Stomach (tissue), 4 donors: ENCODE measurements around the gene CYP24A1.

Experiments
- CTCF ChIP-seq, 7 experiments: fragments of 450-650 bp in 4 of 7; fragments of 200-600 bp in 3 of 7; sonication (generic) in 3 of 7; IDR thresholded peaks; one replicate each; pipeline ENCODE4 v1.5.1; 2016 to 2019; ENCODE audit warnings: antibody characterized with exemption in 7 of 7, control low read depth in 2 of 7, mild to moderate bottlenecking in 1 of 7
- EP300 ChIP-seq: sonication (generic); formaldehyde crosslinking; IDR thresholded peaks from one replicate; pipeline ENCODE4 v1.6.1; 2017; ENCODE audit warnings: antibody characterized with exemption
- POLR2AphosphoS5 ChIP-seq, 3 donors: sonication (generic); formaldehyde crosslinking; IDR thresholded peaks; one replicate each; pipeline ENCODE4 v1.6.1; 2016; ENCODE audit warnings: antibody characterized with exemption in 3 of 3

DNA sequence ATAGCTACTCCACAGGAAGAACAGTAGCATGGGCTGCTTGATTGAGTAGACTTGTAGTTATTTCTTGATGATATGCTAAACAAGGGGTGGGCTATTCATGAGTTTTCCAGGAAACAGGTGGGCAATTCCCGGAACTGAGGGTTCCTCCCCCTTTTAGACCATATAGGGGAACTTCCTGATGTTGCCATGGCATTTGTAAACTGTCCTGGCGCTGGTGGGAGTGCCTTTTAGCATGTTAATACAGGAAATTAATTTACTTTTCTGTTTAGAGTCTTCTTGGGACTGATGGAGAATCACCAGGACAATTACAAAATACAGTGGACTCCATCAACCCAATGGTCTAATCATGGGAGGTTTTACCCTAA, 22.7 kb downstream of the CYP24A1 start:
- TF ChIP-seq CTCF (IDR thresholded peaks at IDR 0.05) = no peak
- TF ChIP-seq EP300 = no peak
- TF ChIP-seq POLR2AphosphoS5 (IDR thresholded peaks at IDR 0.05) = no peak
